HG02642 (cell line): ENCODE measurements around the gene PPHLN1.
A peak's percentile ranks its signal among the peaks of the same experiment; 100 is the strongest.

Experiments
- ATAC-seq: cut with Tn5 transposase; IDR thresholded peaks from one replicate; pipeline ENCODE4 v1.9.1; 2021; ENCODE audit warnings: mild to moderate bottlenecking; ENCODE audit not compliant: unreplicated experiment, poor library complexity

Gene PPHLN1

GRCh38 chr12:42474391-42474790 lies 148.4 kb downstream of the PPHLN1 start:
- no peak for ATAC-seq

- peak; percentile 52 for ATAC-seq
Measured at GRCh38 chr12:42475106-42475505, 149.1 kb downstream of the PPHLN1 start.

GRCh38 chr12:42477941-42478340 lies 152.0 kb downstream of the PPHLN1 start:
- no peak for ATAC-seq

GRCh38 chr12:42481368-42481767 lies 155.4 kb downstream of the PPHLN1 start:
- no peak for ATAC-seq

- ATAC-seq = no peak
Measured at GRCh38 chr12:42482041-42482747, 156.2 kb downstream of the PPHLN1 start.

- ATAC-seq = peak; percentile 84
Measured at GRCh38 chr12:42482748-42483520, 157.0 kb downstream of the PPHLN1 start.

- ATAC-seq = peak; percentile 39
Measured at GRCh38 chr12:42483521-42483790, 157.5 kb downstream of the PPHLN1 start.

- no peak for ATAC-seq
Measured at GRCh38 chr12:42484996-42485395, 159.0 kb downstream of the PPHLN1 start.

GRCh38 chr12:42485823-42486222 lies 159.9 kb downstream of the PPHLN1 start:
- no peak for ATAC-seq

GRCh38 chr12:42486407-42486806 lies 160.4 kb downstream of the PPHLN1 start:
- ATAC-seq = no peak

GRCh38 chr12:42490261-42490842 lies 164.4 kb downstream of the PPHLN1 start:
- no peak for ATAC-seq
